ENCODE data around the gene SIN3B. TPM values are rescaled to one million over a fixed set of nuclear protein-coding genes. Genes with fewer than 3 reads are reported as not detected.

SIN3B gene
- total RNA-seq, 6 donors from 2014 or later: 38.2 to 385 (median 63.5) TPM

GRCh38 chr19:16898361-16899015 lies 69.3 kb downstream of the SIN3B start:
- H3K27me3 ChIP-seq: no peaks in the 10 kb centered on the region
- TF ChIP-seq EP300 (IDR thresholded peaks at IDR 0.05) (no peak), POLR2A (IDR thresholded peaks at IDR 0.05) (no peak), POLR2AphosphoS5 (IDR thresholded peaks at IDR 0.05) (no peak)
- TF ChIP-seq, protein P1, sequence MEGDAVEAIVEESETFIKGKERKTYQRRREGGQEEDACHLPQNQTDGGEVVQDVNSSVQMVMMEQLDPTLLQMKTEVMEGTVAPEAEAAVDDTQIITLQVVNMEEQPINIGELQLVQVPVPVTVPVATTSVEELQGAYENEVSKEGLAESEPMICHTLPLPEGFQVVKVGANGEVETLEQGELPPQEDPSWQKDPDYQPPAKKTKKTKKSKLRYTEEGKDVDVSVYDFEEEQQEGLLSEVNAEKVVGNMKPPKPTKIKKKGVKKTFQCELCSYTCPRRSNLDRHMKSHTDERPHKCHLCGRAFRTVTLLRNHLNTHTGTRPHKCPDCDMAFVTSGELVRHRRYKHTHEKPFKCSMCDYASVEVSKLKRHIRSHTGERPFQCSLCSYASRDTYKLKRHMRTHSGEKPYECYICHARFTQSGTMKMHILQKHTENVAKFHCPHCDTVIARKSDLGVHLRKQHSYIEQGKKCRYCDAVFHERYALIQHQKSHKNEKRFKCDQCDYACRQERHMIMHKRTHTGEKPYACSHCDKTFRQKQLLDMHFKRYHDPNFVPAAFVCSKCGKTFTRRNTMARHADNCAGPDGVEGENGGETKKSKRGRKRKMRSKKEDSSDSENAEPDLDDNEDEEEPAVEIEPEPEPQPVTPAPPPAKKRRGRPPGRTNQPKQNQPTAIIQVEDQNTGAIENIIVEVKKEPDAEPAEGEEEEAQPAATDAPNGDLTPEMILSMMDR (IDR thresholded peaks at IDR 0.05): no peak
- peak overlapping the region in 1 of 4 donors; percentile 67 for H3K4me3 ChIP-seq
- WGBS, 2 donors: 93 to 94% methylated on average over 12 of the region's 12 CpGs
- H3K9me3 ChIP-seq: no peaks in the 10 kb centered on the region
- DNase-seq (no peak), ATAC-seq (ENCODE audit: low FRiP score in 2 of 2) (no peak)
- H3K27ac ChIP-seq: peak overlapping the region in 2 of 4 donors; percentile 30 to 91
- H3K4me1 ChIP-seq: peaks cover 3 to 21% (median 14%) of the 10 kb centered on the region in 4 donors
- no peaks in the 10 kb centered on the region for H3K36me3 ChIP-seq

DNA sequence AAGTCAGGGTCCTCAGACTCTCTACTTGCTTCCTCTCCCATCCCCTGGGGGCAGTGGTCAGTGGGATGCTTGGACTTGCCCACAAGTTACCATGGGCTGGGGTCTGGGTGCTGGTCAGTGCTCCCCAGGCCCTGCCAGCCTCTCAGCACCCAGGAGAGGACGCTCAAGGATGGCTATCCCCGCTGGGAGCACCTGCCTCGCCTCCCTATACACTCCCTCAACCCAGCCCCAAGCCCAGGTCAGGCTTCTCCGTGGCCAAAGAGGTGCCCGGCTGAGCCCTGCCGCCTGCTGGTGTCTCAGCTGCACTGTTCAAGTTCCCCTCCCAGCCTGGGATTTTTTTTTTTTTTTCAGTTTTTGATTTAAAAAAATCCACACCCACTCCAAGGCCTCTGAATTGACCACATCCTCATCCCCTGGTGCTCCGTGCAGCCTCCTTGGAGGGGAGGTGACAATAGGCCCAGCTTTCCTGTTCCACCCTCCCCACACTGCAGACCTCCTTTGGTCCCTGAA lies 70.4 kb downstream of the SIN3B start:
- H3K27ac ChIP-seq: no peak overlapping the region
- no peaks in the 10 kb centered on the region for H3K27me3 ChIP-seq
- H3K36me3 ChIP-seq: no peaks in the 10 kb centered on the region
- ATAC-seq (ENCODE audit: low FRiP score in 2 of 2): no peak
- no peak overlapping the region for H3K4me3 ChIP-seq
- H3K4me1 ChIP-seq: peaks cover 3 to 18% (median 10%) of the 10 kb centered on the region in 4 donors
- WGBS, 2 donors: 49 to 53% methylated on average over 7 of the region's 7 CpGs
- no peak for TF ChIP-seq EP300 (IDR thresholded peaks at IDR 0.05)
- TF ChIP-seq, protein P1 (IDR thresholded peaks at IDR 0.05): peak in 4 of 6 experiments; percentile 22 to 39 (median 34)
- no peak for TF ChIP-seq POLR2AphosphoS5 (IDR thresholded peaks at IDR 0.05)
- TF ChIP-seq POLR2A (IDR thresholded peaks at IDR 0.05): no peak
- DNase-seq: peak; percentile 45 to 85
- H3K9me3 ChIP-seq: no peaks in the 10 kb centered on the region

DNA sequence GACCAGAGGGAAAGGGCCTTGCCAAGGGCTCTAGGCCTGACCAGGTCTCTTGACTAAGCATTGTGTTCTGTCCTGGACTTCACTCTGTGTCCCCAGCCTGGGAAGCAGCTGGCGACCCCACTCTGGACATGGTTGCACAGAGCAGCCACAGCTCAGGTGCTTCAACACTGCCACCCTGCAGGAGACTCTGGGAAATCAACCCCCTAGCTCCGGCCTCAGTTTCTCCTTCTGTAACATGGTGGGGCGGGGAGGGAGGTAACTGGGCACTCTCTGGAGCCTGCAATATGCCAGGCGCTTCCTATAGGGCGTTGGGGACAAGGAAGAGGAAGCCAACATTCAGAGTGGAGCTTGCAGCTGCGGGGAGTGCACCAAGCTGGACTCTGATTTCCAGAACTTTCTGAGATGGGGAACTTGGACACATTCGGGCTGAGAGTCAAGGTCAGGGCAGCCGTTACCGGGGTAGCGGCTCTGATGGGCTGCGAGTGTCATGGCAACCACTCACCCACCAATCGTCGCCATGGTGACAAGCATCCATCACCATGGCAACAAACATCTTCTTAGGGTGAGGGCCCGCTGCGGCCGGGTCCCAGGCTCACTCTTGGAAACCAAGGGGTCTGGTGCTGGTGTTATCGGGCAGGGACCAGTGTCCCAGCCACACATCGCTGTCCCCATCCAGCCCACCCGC lies 72.4 kb downstream of the SIN3B start:
- H3K4me3 ChIP-seq: no peak overlapping the region
- TF ChIP-seq, protein P1 (IDR thresholded peaks at IDR 0.05): no peak
- TF ChIP-seq EP300 (IDR thresholded peaks at IDR 0.05) (no peak), POLR2A (IDR thresholded peaks at IDR 0.05) (no peak), POLR2AphosphoS5 (IDR thresholded peaks at IDR 0.05) (no peak)
- H3K4me1 ChIP-seq: peaks cover 1 to 7% (median 3%) of the 10 kb centered on the region in 4 donors
- H3K9me3 ChIP-seq: no peaks in the 10 kb centered on the region
- 87 to 90% methylated on average over 14 to 19 of the region's 19 CpGs for WGBS, 2 donors
- H3K27me3 ChIP-seq: no peaks in the 10 kb centered on the region
- ATAC-seq (ENCODE audit: low FRiP score in 2 of 2) (no peak), DNase-seq (no peak)
- no peaks in the 10 kb centered on the region for H3K36me3 ChIP-seq
- no peak overlapping the region for H3K27ac ChIP-seq

DNA sequence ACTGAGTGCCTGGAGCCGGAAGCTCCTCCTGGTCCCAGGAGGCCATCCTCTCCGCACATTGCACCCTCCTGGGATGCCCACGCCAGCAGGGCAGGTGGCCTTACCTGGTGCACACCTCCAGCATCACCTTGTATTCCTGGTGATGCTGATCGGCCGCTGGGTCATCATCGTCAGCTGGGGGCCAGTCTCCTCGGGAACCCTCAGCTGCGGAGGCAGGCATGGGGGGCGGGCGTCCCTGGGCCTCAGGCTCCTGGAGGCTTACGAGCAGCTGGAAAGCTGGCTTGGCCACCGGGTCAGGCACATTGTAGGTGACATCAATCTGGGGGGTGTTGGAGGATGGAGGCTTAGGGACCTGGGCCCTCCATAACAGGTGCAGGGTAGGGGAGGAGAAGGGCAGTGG lies 73.3 kb downstream of the SIN3B start:
- TF ChIP-seq POLR2AphosphoS5 (IDR thresholded peaks at IDR 0.05) (no peak), POLR2A (IDR thresholded peaks at IDR 0.05) (no peak), EP300 (IDR thresholded peaks at IDR 0.05) (no peak)
- TF ChIP-seq, protein P1 (IDR thresholded peaks at IDR 0.05): no peak
- H3K4me1 ChIP-seq: peaks cover 0 to 4% (median 2%) of the 10 kb centered on the region in 4 donors
- no peaks in the 10 kb centered on the region for H3K27me3 ChIP-seq
- no peaks in the 10 kb centered on the region for H3K9me3 ChIP-seq
- H3K27ac ChIP-seq: no peak overlapping the region
- ATAC-seq (ENCODE audit: low FRiP score in 2 of 2) (no peak), DNase-seq (no peak)
- H3K4me3 ChIP-seq: no peak overlapping the region
- no peaks in the 10 kb centered on the region for H3K36me3 ChIP-seq
- 88 to 100% methylated on average over 4 to 9 of the region's 12 CpGs for WGBS, 2 donors
